H9 (cell line): ENCODE results near the gene CLEC1A. TPM values are rescaled to one million over a fixed set of nuclear protein-coding genes. Genes with fewer than 3 reads are reported as not detected.

Experiments
- DNase-seq: peaks from one replicate; pipeline ENCODE4 v3.0.0-alpha.2; 2017
- H2AFZ ChIP-seq: one replicate; pipeline ENCODE4 v1.6.1; 2013; ENCODE audit warnings: mild to moderate bottlenecking, low read length, control low read depth, moderate library complexity
- H2AK5ac ChIP-seq: 2 replicates; pipeline ENCODE4 v1.6.1; 2013; ENCODE audit warnings: low read length, control low read depth, mixed read lengths; ENCODE audit not compliant: insufficient read length
- H2BK120ac ChIP-seq: one replicate; pipeline ENCODE4 v1.6.1; 2013; ENCODE audit warnings: low read depth, mild to moderate bottlenecking, low read length, control low read depth, inconsistent platforms; ENCODE audit not compliant: poor library complexity, severe bottlenecking
- H2BK12ac ChIP-seq: 2 replicates; pipeline ENCODE4 v1.6.1; 2013; ENCODE audit warnings: low read length, control low read depth, mixed read lengths, low read depth; ENCODE audit not compliant: insufficient read length
- H2BK15ac ChIP-seq: 2 replicates; pipeline ENCODE4 v1.6.1; 2013; ENCODE audit warnings: low read depth, low read length, control low read depth
- H2BK20ac ChIP-seq: one replicate; pipeline ENCODE4 v1.6.1; 2013; ENCODE audit warnings: low read depth, mild to moderate bottlenecking, low read length, control low read depth, inconsistent platforms; ENCODE audit not compliant: poor library complexity, severe bottlenecking
- H2BK5ac ChIP-seq: 2 replicates; pipeline ENCODE4 v1.6.1; 2013; ENCODE audit warnings: low read length, control low read depth, mixed read lengths; ENCODE audit not compliant: insufficient read length
- H3K14ac ChIP-seq: 2 replicates; pipeline ENCODE4 v1.6.1; 2013; ENCODE audit warnings: low read length, control low read depth; ENCODE audit not compliant: insufficient read depth
- H3K18ac ChIP-seq: 2 replicates; pipeline ENCODE4 v1.6.1; 2013; ENCODE audit warnings: low read depth, mild to moderate bottlenecking, mixed read lengths, low read length, control low read depth; ENCODE audit not compliant: insufficient read length
- H3K23ac ChIP-seq: 2 replicates; pipeline ENCODE4 v1.6.1; 2013; ENCODE audit warnings: low read length, control low read depth, mixed read lengths, low read depth; ENCODE audit not compliant: insufficient read length
- H3K23me2 ChIP-seq: 2 replicates; pipeline ENCODE4 v1.6.1; 2013; ENCODE audit warnings: low read depth, mild to moderate bottlenecking, mixed read lengths, low read length, control low read depth; ENCODE audit not compliant: insufficient read length, poor library complexity, severe bottlenecking
- H3K27ac ChIP-seq: 2 replicates; pipeline ENCODE4 v1.5.1; 2013; ENCODE audit warnings: low read length, control low read depth, mixed read lengths, low read depth; ENCODE audit not compliant: insufficient read length
- H3K27me3 ChIP-seq: 2 replicates; pipeline ENCODE4 v1.6.1; 2013; ENCODE audit warnings: low read length, control low read depth, inconsistent platforms; ENCODE audit not compliant: insufficient read depth
- H3K4ac ChIP-seq: 2 replicates; pipeline ENCODE4 v1.6.1; 2013; ENCODE audit warnings: low read depth, mild to moderate bottlenecking, control low read depth, inconsistent platforms, low read length, moderate library complexity
- H3K4me1 ChIP-seq: 2 replicates; pipeline ENCODE4 v1.6.1; 2013; ENCODE audit warnings: low read length, control low read depth, inconsistent platforms; ENCODE audit not compliant: insufficient read depth
- H3K4me2 ChIP-seq: 2 replicates; pipeline ENCODE4 v1.6.1; 2013; ENCODE audit warnings: low read length, control low read depth, mixed read lengths; ENCODE audit not compliant: insufficient read length, insufficient read depth
- H3K56ac ChIP-seq: 2 replicates; pipeline ENCODE4 v1.6.1; 2013; ENCODE audit warnings: low read depth, mild to moderate bottlenecking, mixed read lengths, low read length, control low read depth; ENCODE audit not compliant: insufficient read length
- H3K79me1 ChIP-seq: 2 replicates; pipeline ENCODE4 v1.6.1; 2013; ENCODE audit warnings: low read depth, mild to moderate bottlenecking, moderate library complexity, low read length, control low read depth, inconsistent platforms; ENCODE audit not compliant: insufficient read depth, poor library complexity, severe bottlenecking
- H3K79me2 ChIP-seq: 2 replicates; pipeline ENCODE4 v1.6.1; 2013; ENCODE audit warnings: low read length, control low read depth, inconsistent platforms; ENCODE audit not compliant: insufficient read depth
- H3K9ac ChIP-seq: 2 replicates; pipeline ENCODE4 v1.6.1; 2013; ENCODE audit warnings: low read length, control low read depth, mixed read lengths; ENCODE audit not compliant: insufficient read length; ENCODE audit errors: extremely low read depth
- H3K9me3 ChIP-seq: one replicate; pipeline ENCODE4 v1.6.1; 2013; ENCODE audit warnings: low read depth, low read length, inconsistent platforms; ENCODE audit not compliant: control insufficient read depth
- H3T11ph ChIP-seq: one replicate; pipeline ENCODE4 v1.6.1; 2013; ENCODE audit warnings: mild to moderate bottlenecking, low read length, control low read depth, inconsistent platforms
- H4K20me1 ChIP-seq: one replicate; pipeline ENCODE4 v1.6.1; 2013; ENCODE audit not compliant: control insufficient read depth, insufficient read length, insufficient read depth
- H4K5ac ChIP-seq: 2 replicates; pipeline ENCODE4 v1.6.1; 2013; ENCODE audit warnings: low read depth, mild to moderate bottlenecking, mixed read lengths, low read length, control low read depth; ENCODE audit not compliant: insufficient read length
- H4K8ac ChIP-seq: replicated peaks from 2 replicates; pipeline ENCODE4 v1.6.1; 2013; ENCODE audit warnings: low read length, control low read depth, mixed read lengths, low read depth; ENCODE audit not compliant: insufficient read length
- H4K91ac ChIP-seq: 2 replicates; pipeline ENCODE4 v1.6.1; 2013; ENCODE audit warnings: low read depth, mild to moderate bottlenecking, moderate library complexity, mixed read lengths, low read length, control low read depth; ENCODE audit not compliant: insufficient read length
- H3K27ac Mint-ChIP-seq, 3 experiments: 2 replicates in 2 of 3; 3 replicates in 1 of 3; pipeline ENCODE4 v1.8.0; 2020 to 2021; ENCODE audit warnings: mixed read lengths in 3 of 3, mild to moderate bottlenecking in 1 of 3, moderate library complexity in 1 of 3
- H3K27me3 Mint-ChIP-seq: 2 replicates; pipeline ENCODE4 v1.8.0; 2021; ENCODE audit warnings: low read depth, mild to moderate bottlenecking, moderate library complexity, mixed read lengths
- H3K36me3 Mint-ChIP-seq, 3 experiments: 2 replicates in 2 of 3; 3 replicates in 1 of 3; pipeline ENCODE4 v1.8.0; 2020 to 2021; ENCODE audit warnings: low read depth in 3 of 3, mixed read lengths in 3 of 3; ENCODE audit not compliant: insufficient read depth in 1 of 3
- H3K4me1 Mint-ChIP-seq, 2 experiments: 2 replicates each; pipeline ENCODE4 v1.8.0; 2020; ENCODE audit warnings: mixed read lengths in 2 of 2
- H3K4me3 Mint-ChIP-seq, 2 experiments: 2 replicates in 1 of 2; 3 replicates in 1 of 2; pipeline ENCODE4 v1.8.0; 2020 to 2021; ENCODE audit warnings: mild to moderate bottlenecking in 2 of 2, mixed read lengths in 2 of 2, moderate library complexity in 1 of 2
- H3K9me3 Mint-ChIP-seq, 2 experiments: 2 replicates in 1 of 2; 3 replicates in 1 of 2; pipeline ENCODE4 v1.8.0; 2020; ENCODE audit warnings: mild to moderate bottlenecking in 2 of 2, mixed read lengths in 2 of 2, moderate library complexity in 1 of 2
- WGBS: extraction: QIAGEN DNeasy Blood & Tissue Kit; methylation state at CpG from one replicate; pipeline ENCODE4 v1.1.7; 2013; ENCODE audit warnings: missing lambda C conversion rate, low lambda C conversion rate, mixed read lengths; ENCODE audit not compliant: insufficient read length; ENCODE audit errors: extremely low coverage; 5-methylcytosine and 5-hydroxymethylcytosine counted together
- total RNA-seq: library from RNA; stranded (reverse); gene quantifications from 2 replicates; pipeline ENCODE4 v1.2.1, GENCODE V29; 2021
- TF ChIP-seq, protein P1 (sequence below): fragments of 200-600 bp; sonication (generic); conservative IDR thresholded peaks from 3 replicates; pipeline ENCODE4 v1.8.0; 2021; ENCODE audit warnings: antibody characterized with exemption, mild to moderate bottlenecking

Gene CLEC1A
- total RNA-seq, 1 experiment from 2014 or later = not detected

DNA sequence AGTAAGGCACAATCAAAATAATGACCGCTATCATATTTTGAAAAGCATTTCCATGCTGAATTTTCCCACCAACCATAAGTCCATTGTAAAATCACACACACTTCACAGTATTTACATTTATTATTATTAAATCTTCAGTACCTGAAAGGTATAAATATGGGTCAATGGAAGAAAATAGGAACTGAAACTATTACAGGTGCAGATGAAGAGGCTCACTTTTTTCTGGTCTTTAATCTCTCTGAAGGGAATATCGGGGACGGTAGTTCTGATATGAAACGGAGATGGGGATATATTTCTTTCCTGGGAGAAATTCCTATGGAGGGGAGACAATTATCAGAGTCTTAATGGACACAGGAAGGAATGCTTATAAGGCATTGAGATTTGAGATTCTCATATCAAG lies 28.4 kb downstream of the CLEC1A start:
- Histone ChIP-seq H4K5ac (no peak overlapping the region), H2BK20ac (no peak overlapping the region), H3K79me2 (peaks cover 2% of the 10 kb centered on the region; the same call in 1 of the 2 replicates), H2BK5ac (no peak overlapping the region), H3K23ac (no peak overlapping the region), H3K4me2 (no peak overlapping the region), H4K8ac (no peak overlapping the region), H3K4me1 (no peaks in the 10 kb centered on the region), H3K4ac (no peak overlapping the region), H3K27ac (no peak overlapping the region), H4K91ac (no peak overlapping the region), H4K20me1 (no peaks in the 10 kb centered on the region), H2AK5ac (no peak overlapping the region), H3K14ac (no peak overlapping the region), H2BK120ac (no peak overlapping the region), H2AFZ (no peak overlapping the region), H3T11ph (no peak overlapping the region), H3K27me3 (no peaks in the 10 kb centered on the region; the same call in 1 of the 2 replicates), H2BK12ac (no peak overlapping the region), H3K18ac (no peak overlapping the region), H3K9ac (no peak overlapping the region), H3K79me1 (no peaks in the 10 kb centered on the region), H2BK15ac (no peak overlapping the region), H3K56ac (no peak overlapping the region), H3K23me2 (no peaks in the 10 kb centered on the region), H3K9me3 (no peaks in the 10 kb centered on the region)
- 0 out of 4 replicates have a peak, but pooled peaks cover 2 to 3% of the 10 kb centered on the region in 2 experiments for H3K4me1 Mint-ChIP-seq
- no peaks in the 10 kb centered on the region for H3K36me3 Mint-ChIP-seq
- no peak overlapping the region for H3K4me3 Mint-ChIP-seq
- WGBS = no CpG with 5 or more reads among the region's 4 CpGs
- H3K9me3 Mint-ChIP-seq = no peaks in the 10 kb centered on the region
- no peaks in the 10 kb centered on the region for H3K27me3 Mint-ChIP-seq
- TF ChIP-seq, protein P1, sequence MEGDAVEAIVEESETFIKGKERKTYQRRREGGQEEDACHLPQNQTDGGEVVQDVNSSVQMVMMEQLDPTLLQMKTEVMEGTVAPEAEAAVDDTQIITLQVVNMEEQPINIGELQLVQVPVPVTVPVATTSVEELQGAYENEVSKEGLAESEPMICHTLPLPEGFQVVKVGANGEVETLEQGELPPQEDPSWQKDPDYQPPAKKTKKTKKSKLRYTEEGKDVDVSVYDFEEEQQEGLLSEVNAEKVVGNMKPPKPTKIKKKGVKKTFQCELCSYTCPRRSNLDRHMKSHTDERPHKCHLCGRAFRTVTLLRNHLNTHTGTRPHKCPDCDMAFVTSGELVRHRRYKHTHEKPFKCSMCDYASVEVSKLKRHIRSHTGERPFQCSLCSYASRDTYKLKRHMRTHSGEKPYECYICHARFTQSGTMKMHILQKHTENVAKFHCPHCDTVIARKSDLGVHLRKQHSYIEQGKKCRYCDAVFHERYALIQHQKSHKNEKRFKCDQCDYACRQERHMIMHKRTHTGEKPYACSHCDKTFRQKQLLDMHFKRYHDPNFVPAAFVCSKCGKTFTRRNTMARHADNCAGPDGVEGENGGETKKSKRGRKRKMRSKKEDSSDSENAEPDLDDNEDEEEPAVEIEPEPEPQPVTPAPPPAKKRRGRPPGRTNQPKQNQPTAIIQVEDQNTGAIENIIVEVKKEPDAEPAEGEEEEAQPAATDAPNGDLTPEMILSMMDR = no peak
- no peak for DNase-seq
- no peak overlapping the region for H3K27ac Mint-ChIP-seq
